Measurements from ENCODE around the gene TMPRSS2.

TMPRSS2 gene

DNA sequence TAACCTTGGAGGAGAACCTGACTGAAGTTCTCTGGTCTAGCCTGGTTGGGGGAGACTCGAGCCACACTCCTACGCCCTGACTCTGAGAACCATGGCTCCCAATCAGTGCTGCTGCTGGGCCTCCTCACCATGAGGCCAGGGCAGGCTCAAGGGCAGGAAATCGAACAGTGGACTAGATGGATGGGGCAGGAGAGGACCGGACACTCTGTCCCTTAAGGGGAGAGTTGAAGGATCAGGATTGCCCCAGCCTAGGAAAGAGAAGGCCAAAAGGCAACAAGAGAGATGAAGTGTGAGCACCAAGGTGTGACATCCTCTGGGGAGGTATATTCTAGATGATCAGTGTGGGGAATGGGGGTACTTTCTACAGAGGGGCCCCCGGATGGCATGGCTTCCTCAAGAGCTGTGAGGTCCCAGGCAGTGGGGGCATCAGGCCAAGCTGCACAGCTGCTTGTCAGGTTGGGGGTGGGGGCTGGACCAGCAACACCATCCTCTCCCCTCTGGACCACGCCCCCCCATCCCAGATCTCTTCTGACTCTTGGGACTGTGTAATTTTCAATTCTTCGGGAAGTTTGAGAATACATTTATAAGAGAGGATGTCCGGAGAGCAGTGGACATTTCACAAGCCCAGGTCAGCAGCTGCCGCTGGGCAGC lies 47.9 kb downstream of the TMPRSS2 start:
- Histone ChIP-seq H3K36me3 (ENCODE audit: control insufficient read depth, low read depth, low read length) (peaks cover 3% of the 10 kb centered on the region), H3K27ac (ENCODE audit: low read length) (no peak overlapping the region), H3K4me3 (ENCODE audit: low read length) (no peak overlapping the region), H3K9ac (ENCODE audit: low read length) (no peak overlapping the region), H3K9me3 (ENCODE audit: control insufficient read depth, low read depth, low read length) (no peaks in the 10 kb centered on the region), H3K4me1 (ENCODE audit: control insufficient read depth, low read depth, low read length) (peaks cover 4% of the 10 kb centered on the region), H3K27me3 (ENCODE audit: control insufficient read depth, insufficient read depth, low read length) (no peaks in the 10 kb centered on the region)

DNA sequence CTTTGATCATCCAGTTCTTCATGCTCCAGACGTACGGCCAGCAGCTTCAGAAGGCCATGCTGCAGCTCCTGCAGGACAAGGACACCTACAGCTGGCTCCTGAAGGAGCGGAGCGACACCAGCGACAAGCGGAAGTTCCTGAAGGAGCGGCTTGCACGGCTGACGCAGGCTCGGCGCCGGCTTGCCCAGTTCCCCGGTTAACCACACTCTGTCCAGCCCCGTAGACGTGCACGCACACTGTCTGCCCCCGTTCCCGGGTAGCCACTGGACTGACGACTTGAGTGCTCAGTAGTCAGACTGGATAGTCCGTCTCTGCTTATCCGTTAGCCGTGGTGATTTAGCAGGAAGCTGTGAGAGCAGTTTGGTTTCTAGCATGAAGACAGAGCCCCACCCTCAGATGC lies 49.4 kb downstream of the TMPRSS2 start:
- peaks cover 14% of the 10 kb centered on the region for H3K4me1 ChIP-seq (ENCODE audit: control insufficient read depth, low read depth, low read length)

DNA sequence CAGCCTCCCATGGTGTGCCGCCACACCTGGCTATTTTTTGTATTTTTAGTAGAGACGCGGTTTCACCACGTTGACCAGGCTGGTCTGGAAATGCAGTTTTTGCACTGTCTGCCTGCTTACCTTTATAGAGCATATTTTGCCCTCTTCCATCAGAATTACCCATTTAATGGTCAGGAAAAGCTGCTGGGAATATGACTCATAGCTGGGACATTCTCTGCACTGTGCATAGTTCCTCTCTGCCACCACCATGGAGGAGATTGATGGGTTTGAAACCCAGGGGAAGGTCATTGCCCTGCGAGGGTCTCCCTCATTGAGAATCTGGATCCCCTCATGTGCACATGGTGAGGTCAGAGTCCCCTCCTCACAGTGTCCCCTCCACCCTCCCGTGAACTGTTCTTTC lies 49.8 kb downstream of the TMPRSS2 start:
- H3K9ac ChIP-seq (ENCODE audit: low read length) = no peak overlapping the region
- H3K36me3 ChIP-seq (ENCODE audit: control insufficient read depth, low read depth, low read length) = no peaks in the 10 kb centered on the region
- H3K4me3 ChIP-seq (ENCODE audit: low read length) = no peak overlapping the region
- peaks cover 16% of the 10 kb centered on the region for H3K4me1 ChIP-seq (ENCODE audit: control insufficient read depth, low read depth, low read length)
- H3K9me3 ChIP-seq (ENCODE audit: control insufficient read depth, low read depth, low read length) = no peaks in the 10 kb centered on the region
- no peaks in the 10 kb centered on the region for H3K27me3 ChIP-seq (ENCODE audit: control insufficient read depth, insufficient read depth, low read length)
- H3K27ac ChIP-seq (ENCODE audit: low read length) = no peak overlapping the region

More for the DNA sequence above, 49.4 kb downstream of the TMPRSS2 start:
- no peak overlapping the region for H3K27ac ChIP-seq (ENCODE audit: low read length)
- no peak overlapping the region for H3K4me3 ChIP-seq (ENCODE audit: low read length)
- H3K36me3 ChIP-seq (ENCODE audit: control insufficient read depth, low read depth, low read length) = no peaks in the 10 kb centered on the region
- H3K27me3 ChIP-seq (ENCODE audit: control insufficient read depth, insufficient read depth, low read length) = no peaks in the 10 kb centered on the region
- no peak overlapping the region for H3K9ac ChIP-seq (ENCODE audit: low read length)
- H3K9me3 ChIP-seq (ENCODE audit: control insufficient read depth, low read depth, low read length) = no peaks in the 10 kb centered on the region

DNA sequence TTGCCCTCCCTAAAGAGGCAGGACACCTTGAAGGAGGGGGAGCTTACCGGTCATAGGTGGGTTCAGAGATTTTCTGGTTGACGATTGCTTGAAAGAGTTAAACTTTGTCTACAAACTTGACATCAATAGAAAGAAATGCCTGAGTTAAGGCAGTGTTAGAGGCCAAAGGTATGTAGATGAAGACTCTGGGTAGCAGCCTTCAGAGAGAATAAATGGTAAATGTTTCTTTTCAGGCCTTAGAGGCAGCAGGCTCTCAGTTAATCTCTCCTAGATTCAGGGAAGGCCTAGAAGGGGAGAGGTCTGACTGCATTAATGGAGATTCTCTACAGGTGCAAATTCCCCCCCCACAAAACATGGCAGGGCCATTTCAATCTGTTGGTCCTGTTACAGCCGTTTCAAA lies 54.2 kb downstream of the TMPRSS2 start:
- H3K4me1 ChIP-seq (ENCODE audit: control insufficient read depth, low read depth, low read length) = peaks cover 12% of the 10 kb centered on the region
- H3K9me3 ChIP-seq (ENCODE audit: control insufficient read depth, low read depth, low read length) = no peaks in the 10 kb centered on the region
- H3K4me3 ChIP-seq (ENCODE audit: low read length) = no peak overlapping the region
- H3K9ac ChIP-seq (ENCODE audit: low read length) = no peak overlapping the region
- H3K36me3 ChIP-seq (ENCODE audit: control insufficient read depth, low read depth, low read length) = no peaks in the 10 kb centered on the region
- H3K27me3 ChIP-seq (ENCODE audit: control insufficient read depth, insufficient read depth, low read length) = no peaks in the 10 kb centered on the region
- no peak overlapping the region for H3K27ac ChIP-seq (ENCODE audit: low read length)

DNA sequence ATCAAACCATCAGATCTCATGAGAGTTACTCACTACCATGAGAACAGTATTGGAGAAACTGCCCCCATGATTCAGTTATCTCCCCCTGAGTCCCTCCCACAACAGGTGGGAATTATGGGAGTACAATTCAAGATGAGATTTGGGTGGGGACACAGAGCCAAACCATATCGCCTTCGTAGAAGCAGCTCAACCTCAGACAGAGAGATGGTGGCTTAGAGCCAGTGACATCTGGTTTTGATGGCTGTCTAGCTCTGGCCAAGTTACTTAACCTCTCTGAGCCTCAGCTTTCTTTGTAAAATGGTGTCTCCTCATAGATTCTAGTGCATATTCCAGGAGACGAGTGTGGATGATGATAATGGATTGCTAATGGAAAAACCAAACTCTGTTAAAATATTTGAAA lies 54.8 kb downstream of the TMPRSS2 start:
- Histone ChIP-seq H3K27ac (ENCODE audit: low read length) (no peak overlapping the region), H3K9ac (ENCODE audit: low read length) (no peak overlapping the region), H3K36me3 (ENCODE audit: control insufficient read depth, low read depth, low read length) (no peaks in the 10 kb centered on the region), H3K4me3 (ENCODE audit: low read length) (no peak overlapping the region), H3K9me3 (ENCODE audit: control insufficient read depth, low read depth, low read length) (no peaks in the 10 kb centered on the region), H3K27me3 (ENCODE audit: control insufficient read depth, insufficient read depth, low read length) (no peaks in the 10 kb centered on the region), H3K4me1 (ENCODE audit: control insufficient read depth, low read depth, low read length) (peaks cover 12% of the 10 kb centered on the region)

DNA sequence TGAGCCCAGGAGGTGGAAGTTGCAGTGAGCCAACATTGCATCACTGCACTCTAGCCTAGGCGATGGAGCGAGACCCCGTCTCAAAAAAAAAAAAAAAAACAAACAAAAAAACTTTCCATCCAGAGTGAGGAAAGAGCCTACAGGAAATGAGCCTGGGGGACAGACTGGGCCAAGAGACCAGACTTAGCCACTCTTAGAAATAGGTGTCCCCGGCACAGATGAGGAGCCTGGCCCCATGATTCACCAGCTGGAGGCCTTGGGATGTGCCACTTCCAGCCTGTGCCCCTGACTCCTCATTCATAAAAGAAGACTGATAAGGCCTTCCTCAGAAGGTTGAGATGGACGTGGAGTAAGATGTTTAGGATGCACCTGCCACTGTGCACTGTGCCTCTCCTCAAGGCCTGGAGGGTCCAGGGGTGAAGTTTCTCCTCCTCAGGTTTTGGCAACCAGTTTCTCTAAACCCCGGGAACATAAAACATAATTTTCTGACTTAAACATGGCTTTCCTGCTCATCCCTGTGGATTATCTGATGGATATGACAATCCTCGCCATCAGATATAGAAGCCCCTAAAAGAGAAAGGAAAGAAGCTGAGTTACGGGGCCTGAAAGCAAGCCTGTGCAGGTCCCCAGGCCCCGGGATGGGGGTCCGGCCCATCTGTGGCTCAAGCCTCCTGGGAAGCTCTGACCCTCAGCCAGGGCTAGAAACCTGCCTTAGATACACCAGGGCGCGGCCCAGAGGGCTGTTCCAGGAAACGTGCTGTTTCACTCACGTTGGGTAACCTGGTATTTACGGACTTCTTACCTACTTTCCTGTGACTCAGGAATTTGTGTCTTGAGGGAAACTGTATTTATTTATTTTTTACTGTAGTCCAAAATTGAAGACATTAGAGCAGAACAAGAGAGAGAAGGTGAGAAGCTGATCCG lies 55.9 kb downstream of the TMPRSS2 start:
- Histone ChIP-seq H3K27me3 (ENCODE audit: control insufficient read depth, insufficient read depth, low read length) (no peaks in the 10 kb centered on the region), H3K36me3 (ENCODE audit: control insufficient read depth, low read depth, low read length) (no peaks in the 10 kb centered on the region), H3K27ac (ENCODE audit: low read length) (no peak overlapping the region), H3K4me1 (ENCODE audit: control insufficient read depth, low read depth, low read length) (peaks cover 12% of the 10 kb centered on the region), H3K9me3 (ENCODE audit: control insufficient read depth, low read depth, low read length) (no peaks in the 10 kb centered on the region), H3K9ac (ENCODE audit: low read length) (no peak overlapping the region), H3K4me3 (ENCODE audit: low read length) (no peak overlapping the region)

DNA sequence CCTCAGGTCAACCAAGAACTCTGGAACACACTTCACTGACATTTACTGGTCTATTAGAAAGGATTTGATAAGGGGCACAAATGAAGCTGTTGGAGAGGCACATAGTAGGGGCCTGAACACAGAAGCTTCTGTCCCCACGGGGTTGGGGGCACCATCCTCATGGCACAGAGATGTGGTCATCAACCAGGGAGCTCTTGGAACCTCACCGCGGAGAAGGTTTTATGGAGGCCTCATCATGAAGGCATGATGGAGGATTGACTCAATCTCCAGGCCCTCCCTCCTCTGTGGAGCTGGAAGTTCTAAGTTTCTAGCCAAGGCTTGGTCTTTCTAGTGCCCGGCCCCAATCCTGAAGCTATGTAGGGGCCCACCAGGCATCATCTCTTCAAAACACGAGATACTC lies 58.3 kb downstream of the TMPRSS2 start:
- Histone ChIP-seq H3K9me3 (ENCODE audit: control insufficient read depth, low read depth, low read length) (no peaks in the 10 kb centered on the region), H3K27ac (ENCODE audit: low read length) (no peak overlapping the region), H3K9ac (ENCODE audit: low read length) (no peak overlapping the region), H3K27me3 (ENCODE audit: control insufficient read depth, insufficient read depth, low read length) (no peaks in the 10 kb centered on the region), H3K36me3 (ENCODE audit: control insufficient read depth, low read depth, low read length) (no peaks in the 10 kb centered on the region), H3K4me3 (ENCODE audit: low read length) (no peak overlapping the region), H3K4me1 (ENCODE audit: control insufficient read depth, low read depth, low read length) (peaks cover 12% of the 10 kb centered on the region)

DNA sequence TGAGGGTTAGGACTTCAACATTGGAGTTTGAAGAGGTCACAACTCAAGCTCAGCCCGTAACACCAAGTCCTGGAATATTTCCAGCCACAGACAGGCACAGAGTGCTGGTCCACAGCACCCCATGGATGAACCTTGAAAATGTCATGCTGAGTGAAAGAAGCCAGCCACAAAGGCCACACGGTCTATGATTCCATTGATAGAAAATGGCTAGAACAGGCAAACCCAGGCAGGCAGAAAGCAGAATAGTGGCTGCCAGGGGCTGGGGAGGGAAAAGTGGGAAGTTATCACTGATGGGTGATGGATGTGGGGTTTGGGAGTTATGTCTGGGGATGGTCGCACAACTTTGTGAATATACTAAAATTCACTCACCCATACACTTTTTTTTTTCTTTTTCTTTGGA lies 60.6 kb downstream of the TMPRSS2 start:
- Histone ChIP-seq H3K4me1 (ENCODE audit: control insufficient read depth, low read depth, low read length) (no peaks in the 10 kb centered on the region), H3K27me3 (ENCODE audit: control insufficient read depth, insufficient read depth, low read length) (no peaks in the 10 kb centered on the region), H3K27ac (ENCODE audit: low read length) (no peak overlapping the region), H3K9me3 (ENCODE audit: control insufficient read depth, low read depth, low read length) (no peaks in the 10 kb centered on the region), H3K4me3 (ENCODE audit: low read length) (no peak overlapping the region), H3K36me3 (ENCODE audit: control insufficient read depth, low read depth, low read length) (no peaks in the 10 kb centered on the region), H3K9ac (ENCODE audit: low read length) (no peak overlapping the region)

DNA sequence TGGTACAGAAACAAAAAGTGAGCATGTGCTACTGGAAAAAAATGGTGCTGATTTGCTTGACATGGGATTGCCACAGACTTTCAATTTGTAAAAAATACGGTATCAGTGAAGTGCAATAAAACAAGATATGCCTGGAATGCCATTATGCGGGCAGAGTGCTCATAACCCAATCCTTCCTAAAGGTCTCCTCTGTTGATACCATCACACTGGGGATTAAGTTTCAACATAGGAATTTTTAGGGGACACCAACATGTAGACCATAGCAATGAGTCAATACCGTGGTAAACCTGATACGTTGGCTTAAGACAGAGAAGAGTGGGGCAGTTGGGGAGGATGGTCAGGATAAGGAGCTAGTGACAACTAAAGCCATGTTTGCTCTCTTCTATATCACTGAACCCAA lies 61.4 kb downstream of the TMPRSS2 start:
- H3K4me1 ChIP-seq (ENCODE audit: control insufficient read depth, low read depth, low read length) = no peaks in the 10 kb centered on the region
- no peak overlapping the region for H3K4me3 ChIP-seq (ENCODE audit: low read length)
- H3K27ac ChIP-seq (ENCODE audit: low read length) = no peak overlapping the region
- no peaks in the 10 kb centered on the region for H3K36me3 ChIP-seq (ENCODE audit: control insufficient read depth, low read depth, low read length)
- H3K27me3 ChIP-seq (ENCODE audit: control insufficient read depth, insufficient read depth, low read length) = no peaks in the 10 kb centered on the region
- no peak overlapping the region for H3K9ac ChIP-seq (ENCODE audit: low read length)
- no peaks in the 10 kb centered on the region for H3K9me3 ChIP-seq (ENCODE audit: control insufficient read depth, low read depth, low read length)

DNA sequence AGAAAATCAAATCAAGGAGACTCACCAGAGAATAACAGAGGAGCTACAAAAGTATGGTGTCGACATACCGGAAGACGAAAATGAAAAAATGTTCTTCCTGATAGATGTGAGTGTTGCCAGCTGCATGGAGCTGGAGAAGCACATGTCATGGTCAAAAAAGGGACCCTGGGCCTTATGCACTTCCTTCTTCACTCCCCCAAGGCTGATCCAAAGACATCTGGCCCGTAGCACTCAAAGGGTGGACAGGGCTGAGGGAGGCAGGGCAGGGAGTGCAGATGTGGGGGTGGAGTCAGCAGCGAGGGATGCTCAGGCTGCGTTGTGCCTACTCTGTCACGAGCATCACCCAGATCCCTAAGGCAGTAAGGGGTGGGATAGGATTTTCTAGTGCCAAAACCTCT lies 62.5 kb downstream of the TMPRSS2 start:
- H3K4me1 ChIP-seq (ENCODE audit: control insufficient read depth, low read depth, low read length) = no peaks in the 10 kb centered on the region
- no peaks in the 10 kb centered on the region for H3K9me3 ChIP-seq (ENCODE audit: control insufficient read depth, low read depth, low read length)
- H3K4me3 ChIP-seq (ENCODE audit: low read length) = no peak overlapping the region
- no peak overlapping the region for H3K9ac ChIP-seq (ENCODE audit: low read length)
- no peaks in the 10 kb centered on the region for H3K27me3 ChIP-seq (ENCODE audit: control insufficient read depth, insufficient read depth, low read length)
- H3K27ac ChIP-seq (ENCODE audit: low read length) = no peak overlapping the region
- no peaks in the 10 kb centered on the region for H3K36me3 ChIP-seq (ENCODE audit: control insufficient read depth, low read depth, low read length)

DNA sequence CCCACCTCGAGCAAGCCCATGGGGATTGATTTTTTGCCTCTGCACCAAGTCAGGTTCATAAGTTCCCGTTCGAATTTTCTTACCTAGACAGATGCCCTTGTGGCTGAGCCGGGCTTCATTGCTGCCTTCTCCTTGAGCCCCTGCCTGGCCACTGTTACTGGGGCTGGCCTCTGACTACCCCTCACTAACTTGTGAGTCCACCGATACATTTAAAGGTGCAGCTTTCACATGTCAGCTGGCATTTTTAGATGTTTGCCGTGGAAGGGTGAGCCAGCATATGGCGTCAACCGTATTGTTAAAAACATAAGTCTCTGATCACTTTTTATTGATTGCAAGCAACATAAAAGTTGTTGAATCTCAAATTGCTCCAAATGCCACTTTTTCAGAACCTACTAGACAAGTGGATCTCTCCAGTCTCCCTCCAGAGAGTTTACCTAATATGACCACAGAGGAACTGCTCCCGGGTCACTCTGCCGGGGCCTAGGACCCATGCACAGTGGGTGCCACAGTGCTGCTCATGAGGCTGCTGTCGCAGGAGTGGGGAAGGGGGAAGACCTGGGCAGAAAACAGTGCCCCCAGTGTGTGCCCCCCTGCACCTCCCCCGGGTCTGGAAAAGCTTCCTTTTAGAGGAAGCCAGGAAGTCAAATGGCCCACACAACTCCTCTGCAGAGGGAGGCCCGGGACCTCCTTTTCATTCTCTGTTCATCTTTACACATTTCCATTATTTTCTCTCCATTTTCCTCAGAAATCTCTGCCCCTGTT lies 63.1 kb downstream of the TMPRSS2 start:
- Histone ChIP-seq H3K4me1 (ENCODE audit: control insufficient read depth, low read depth, low read length) (no peaks in the 10 kb centered on the region), H3K36me3 (ENCODE audit: control insufficient read depth, low read depth, low read length) (no peaks in the 10 kb centered on the region), H3K27me3 (ENCODE audit: control insufficient read depth, insufficient read depth, low read length) (no peaks in the 10 kb centered on the region), H3K27ac (ENCODE audit: low read length) (no peak overlapping the region), H3K4me3 (ENCODE audit: low read length) (no peak overlapping the region), H3K9me3 (ENCODE audit: control insufficient read depth, low read depth, low read length) (no peaks in the 10 kb centered on the region), H3K9ac (ENCODE audit: low read length) (no peak overlapping the region)

All from iPS-18a (cell line).